SU-DHL-6 (cell line): ENCODE measurements around the gene STRN.

Source experiments
- EZH2phosphoT487 ChIP-seq: fragments of 200-600 bp; sonication (generic), shearing (Covaris generic); conservative IDR thresholded peaks from 2 replicates; pipeline ENCODE4 v1.6.1; 2018; ENCODE audit warnings: mild to moderate bottlenecking, antibody characterized with exemption, low read length, moderate library complexity, mixed read lengths
- TF ChIP-seq, protein P1 (sequence below): fragments of 200-600 bp; sonication (generic); IDR thresholded peaks from one replicate; pipeline ENCODE4 v1.5.1; 2017; ENCODE audit warnings: antibody characterized with exemption, mild to moderate bottlenecking, low read length, moderate library complexity; ENCODE audit not compliant: insufficient read depth, poor library complexity, severe bottlenecking

- TF ChIP-seq EZH2phosphoT487 = no peak
- TF ChIP-seq, protein P1, sequence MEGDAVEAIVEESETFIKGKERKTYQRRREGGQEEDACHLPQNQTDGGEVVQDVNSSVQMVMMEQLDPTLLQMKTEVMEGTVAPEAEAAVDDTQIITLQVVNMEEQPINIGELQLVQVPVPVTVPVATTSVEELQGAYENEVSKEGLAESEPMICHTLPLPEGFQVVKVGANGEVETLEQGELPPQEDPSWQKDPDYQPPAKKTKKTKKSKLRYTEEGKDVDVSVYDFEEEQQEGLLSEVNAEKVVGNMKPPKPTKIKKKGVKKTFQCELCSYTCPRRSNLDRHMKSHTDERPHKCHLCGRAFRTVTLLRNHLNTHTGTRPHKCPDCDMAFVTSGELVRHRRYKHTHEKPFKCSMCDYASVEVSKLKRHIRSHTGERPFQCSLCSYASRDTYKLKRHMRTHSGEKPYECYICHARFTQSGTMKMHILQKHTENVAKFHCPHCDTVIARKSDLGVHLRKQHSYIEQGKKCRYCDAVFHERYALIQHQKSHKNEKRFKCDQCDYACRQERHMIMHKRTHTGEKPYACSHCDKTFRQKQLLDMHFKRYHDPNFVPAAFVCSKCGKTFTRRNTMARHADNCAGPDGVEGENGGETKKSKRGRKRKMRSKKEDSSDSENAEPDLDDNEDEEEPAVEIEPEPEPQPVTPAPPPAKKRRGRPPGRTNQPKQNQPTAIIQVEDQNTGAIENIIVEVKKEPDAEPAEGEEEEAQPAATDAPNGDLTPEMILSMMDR = no peak
These were observed 34.7 kb upstream of the STRN start for GRCh38 chr2:37000988-37001556.
